ENCODE measurements around the gene SMIM10L1.

GRCh38 chr12:11166300-11166699 lies 4.7 kb upstream of the SMIM10L1 start:
- TF ChIP-seq EZH2phosphoT487 (IDR thresholded peaks at IDR 0.05; ENCODE audit: insufficient read depth, low read depth) (no peak), EZH2 (IDR thresholded peaks at IDR 0.05; ENCODE audit: insufficient read depth, poor library complexity, severe bottlenecking) (no peak)

All from GM23248 (cell line).